HepG2 (cell line): Measurements from ENCODE around the gene TPM2. TPM values are rescaled to one million over a fixed set of nuclear protein-coding genes. Genes with fewer than 3 reads are reported as not detected.
A peak's percentile ranks its signal among the peaks of the same experiment; 100 is the strongest.

Experiments
- GPN1 ChIP-seq: sonication (generic); formaldehyde crosslinking; IDR thresholded peaks from 2 replicates; pipeline ENCODE4 v1.5.1; 2020; ENCODE audit warnings: missing genetic modification reagents, borderline replicate concordance
- HDAC1 ChIP-seq: sonication (generic); formaldehyde crosslinking; IDR thresholded peaks from 2 replicates; pipeline ENCODE4 v1.5.1; 2020; ENCODE audit warnings: mild to moderate bottlenecking, missing genetic modification reagents
- KAT7 ChIP-seq: IDR thresholded peaks from 2 replicates; pipeline ENCODE4 v1.6.1; 2018; ENCODE audit warnings: borderline replicate concordance, missing compliant biosample characterization
- KDM4B ChIP-seq: sonication (generic); formaldehyde crosslinking; IDR thresholded peaks from 2 replicates; pipeline ENCODE4 v1.4.0; 2020; ENCODE audit warnings: missing genetic modification reagents
- NFE2L2 ChIP-seq: fragments of 150-350 bp; IDR thresholded peaks from 2 replicates; pipeline ENCODE4 v1.6.1; 2014; ENCODE audit warnings: low read length
- NONO ChIP-seq, 2 experiments: fragments of 450-650 bp in 1 of 2; sonication (generic) in 1 of 2; formaldehyde crosslinking in 1 of 2; IDR thresholded peaks in 1 of 2; conservative IDR thresholded peaks in 1 of 2; 2 replicates each; pipeline versions ENCODE4 v1.6.1 to v1.8.0; 2017 to 2022; ENCODE audit warnings: mild to moderate bottlenecking in 1 of 2, missing genetic modification reagents in 1 of 2, moderate library complexity in 1 of 2
- SMARCC2 ChIP-seq: fragments of 450-650 bp; IDR thresholded peaks from 2 replicates; pipeline ENCODE4 v1.6.1; 2017; ENCODE audit warnings: antibody characterized with exemption, mild to moderate bottlenecking
- SNAI1 ChIP-seq: sonication (generic); formaldehyde crosslinking; IDR thresholded peaks from 2 replicates; pipeline ENCODE4 v1.5.0; 2020; ENCODE audit warnings: mild to moderate bottlenecking, missing genetic modification reagents, borderline replicate concordance
- SOX13 ChIP-seq, 3 experiments: fragments of 450-650 bp in 1 of 3; sonication (generic) in 1 of 3; formaldehyde crosslinking in 1 of 3; IDR thresholded peaks in 2 of 3; conservative IDR thresholded peaks in 1 of 3; 2 replicates each; pipeline versions ENCODE4 v1.5.0 to v1.6.1; 2016 to 2020; ENCODE audit warnings: antibody characterized with exemption in 1 of 3, mild to moderate bottlenecking in 1 of 3, missing compliant biosample characterization in 1 of 3, missing genetic modification reagents in 1 of 3, moderate library complexity in 1 of 3
- SOX5 ChIP-seq: IDR thresholded peaks from 2 replicates; pipeline ENCODE4 v1.6.1; 2016; ENCODE audit warnings: borderline replicate concordance
- TRIM24 ChIP-seq: sonication (generic); formaldehyde crosslinking; IDR thresholded peaks from 2 replicates; pipeline ENCODE4 v1.8.0; 2022; ENCODE audit warnings: mild to moderate bottlenecking, missing genetic modification reagents
- ZC3H4 ChIP-seq: sonication (generic); formaldehyde crosslinking; IDR thresholded peaks from 2 replicates; pipeline ENCODE4 v1.4.0; 2020; ENCODE audit warnings: missing genetic modification reagents, borderline replicate concordance
- ZFP36 ChIP-seq: fragments of 150-350 bp; IDR thresholded peaks from 2 replicates; pipeline ENCODE4 v1.6.1; 2018; ENCODE audit warnings: borderline replicate concordance, low read length, low read depth; ENCODE audit not compliant: partially characterized antibody
- ZNF20 ChIP-seq: sonication (generic); formaldehyde crosslinking; IDR thresholded peaks from 2 replicates; pipeline ENCODE4 v1.4.0; 2020; ENCODE audit warnings: mild to moderate bottlenecking, moderate library complexity, missing genetic modification reagents
- ZNF44 ChIP-seq: sonication (generic); formaldehyde crosslinking; IDR thresholded peaks from 2 replicates; pipeline ENCODE4 v1.5.1; 2020; ENCODE audit warnings: mild to moderate bottlenecking, missing genetic modification reagents
- ZSCAN20 ChIP-seq: sonication (generic); formaldehyde crosslinking; IDR thresholded peaks from 2 replicates; pipeline ENCODE4 v1.4.0; 2020; ENCODE audit warnings: missing genetic modification reagents, mild to moderate bottlenecking, borderline replicate concordance
- ZZZ3 ChIP-seq: sonication (generic); formaldehyde crosslinking; IDR thresholded peaks from 2 replicates; pipeline ENCODE4 v1.4.0; 2020; ENCODE audit warnings: missing genetic modification reagents, mild to moderate bottlenecking, borderline replicate concordance
- polyA plus RNA-seq, 8 experiments: library from polyadenylated mRNA; depleted of rRNA in 3 of 8; stranded (reverse) in 7 of 8; unstranded in 1 of 8; fragments of >200 nt; fragmentation: Illumina TruSeq in 4 of 8; extraction: Trizol in 4 of 8; gene quantifications; 2 replicates each; pipeline versions ENCODE4 v1.2.1 to v1.2.3, GENCODE V29; 2011 to 2016; ENCODE audit warnings: low read depth in 4 of 8, missing spikeins in 1 of 8, mixed read lengths in 1 of 8; ENCODE audit not compliant: insufficient read depth in 1 of 8
- total RNA-seq, 5 experiments: library from RNA; depleted of rRNA; stranded (reverse); fragments of >200 nt; fragmentation: Illumina TruSeq; extraction: Trizol; gene quantifications; 2 replicates each; pipeline ENCODE4 v1.2.3, GENCODE V29; 2016; ENCODE audit warnings: low read depth in 1 of 5
- TF ChIP-seq, protein P1 (sequence below): sonication (generic); formaldehyde crosslinking; IDR thresholded peaks from 2 replicates; pipeline ENCODE4 v1.8.1; 2023; ENCODE audit warnings: mild to moderate bottlenecking, missing genetic modification reagents, borderline replicate concordance
- TF ChIP-seq, protein P2 (sequence below): sonication (generic); formaldehyde crosslinking; IDR thresholded peaks from 2 replicates; pipeline ENCODE4 v1.4.0; 2020; ENCODE audit warnings: missing genetic modification reagents, mild to moderate bottlenecking, borderline replicate concordance
- TF ChIP-seq, protein P3 (sequence below): sonication (generic); formaldehyde crosslinking; IDR thresholded peaks from 2 replicates; pipeline ENCODE4 v1.4.0; 2020; ENCODE audit warnings: mild to moderate bottlenecking, missing genetic modification reagents

The TPM2 gene
- total and polyA plus RNA-seq, 2 of the 13 experiments (the other 11 are each of a cell fraction or from before 2014, with no cell fraction given), result 3.1 to 10.7 TPM

GRCh38 chr9:35657546-35658136 is 32.1 kb downstream of the TPM2 start, which contains the start of gene RMRP (continued):
- TF ChIP-seq, protein P1, sequence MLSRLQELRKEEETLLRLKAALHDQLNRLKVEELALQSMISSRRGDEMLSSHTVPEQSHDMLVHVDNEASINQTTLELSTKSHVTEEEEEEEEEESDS (CRISPR knock-in tag), result peak; percentile 100
- TF ChIP-seq SMARCC2 (no peak), SNAI1 (CRISPR knock-in tag) (no peak), KAT7 (CRISPR knock-in tag) (peak; percentile 78; the same call in 1 of the 2 replicates), KDM4B (CRISPR knock-in tag) (peak; percentile 92), ZZZ3 (CRISPR knock-in tag) (peak; percentile 90; the same call in 1 of the 2 replicates), HDAC1 (CRISPR knock-in tag) (peak; percentile 96), SOX13 (IDR thresholded peaks at IDR 0.05) (peak; percentile 51), SOX13 (CRISPR knock-in tag; conservative IDR thresholded peaks at IDR 0.05 in 1 of 2, IDR thresholded peaks at IDR 0.05 in 1 of 2) (peak in 1 of 2 experiments; percentile 82; a peak in 2 of 4 replicates), ZC3H4 (CRISPR knock-in tag) (no peak), ZNF20 (no peak), TRIM24 (CRISPR knock-in tag) (0 out of 2 replicates have a peak, but pooled peaks have one; percentile 48), NFE2L2 (no peak), ZFP36 (no peak), GPN1 (no peak; the same call in 1 of the 2 replicates), ZNF44 (CRISPR knock-in tag) (peak; percentile 24; the same call in 1 of the 2 replicates), NONO (IDR thresholded peaks at IDR 0.05) (no peak), NONO (CRISPR knock-in tag; conservative IDR thresholded peaks at IDR 0.05) (peak; percentile 97), ZSCAN20 (CRISPR knock-in tag) (peak; percentile 93), SOX5 (CRISPR knock-in tag) (peak; percentile 81)
- TF ChIP-seq, protein P2, sequence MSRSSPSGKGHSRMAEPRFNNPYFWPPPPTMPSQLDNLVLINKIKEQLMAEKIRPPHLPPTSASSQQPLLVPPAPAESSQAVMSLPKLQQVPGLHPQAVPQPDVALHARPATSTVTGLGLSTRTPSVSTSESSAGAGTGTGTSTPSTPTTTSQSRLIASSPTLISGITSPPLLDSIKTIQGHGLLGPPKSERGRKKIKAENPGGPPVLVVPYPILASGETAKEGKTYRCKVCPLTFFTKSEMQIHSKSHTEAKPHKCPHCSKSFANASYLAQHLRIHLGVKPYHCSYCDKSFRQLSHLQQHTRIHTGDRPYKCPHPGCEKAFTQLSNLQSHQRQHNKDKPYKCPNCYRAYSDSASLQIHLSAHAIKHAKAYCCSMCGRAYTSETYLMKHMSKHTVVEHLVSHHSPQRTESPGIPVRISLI (CRISPR knock-in tag), result peak; percentile 61; the same call in 1 of the 2 replicates
- TF ChIP-seq, protein P3, sequence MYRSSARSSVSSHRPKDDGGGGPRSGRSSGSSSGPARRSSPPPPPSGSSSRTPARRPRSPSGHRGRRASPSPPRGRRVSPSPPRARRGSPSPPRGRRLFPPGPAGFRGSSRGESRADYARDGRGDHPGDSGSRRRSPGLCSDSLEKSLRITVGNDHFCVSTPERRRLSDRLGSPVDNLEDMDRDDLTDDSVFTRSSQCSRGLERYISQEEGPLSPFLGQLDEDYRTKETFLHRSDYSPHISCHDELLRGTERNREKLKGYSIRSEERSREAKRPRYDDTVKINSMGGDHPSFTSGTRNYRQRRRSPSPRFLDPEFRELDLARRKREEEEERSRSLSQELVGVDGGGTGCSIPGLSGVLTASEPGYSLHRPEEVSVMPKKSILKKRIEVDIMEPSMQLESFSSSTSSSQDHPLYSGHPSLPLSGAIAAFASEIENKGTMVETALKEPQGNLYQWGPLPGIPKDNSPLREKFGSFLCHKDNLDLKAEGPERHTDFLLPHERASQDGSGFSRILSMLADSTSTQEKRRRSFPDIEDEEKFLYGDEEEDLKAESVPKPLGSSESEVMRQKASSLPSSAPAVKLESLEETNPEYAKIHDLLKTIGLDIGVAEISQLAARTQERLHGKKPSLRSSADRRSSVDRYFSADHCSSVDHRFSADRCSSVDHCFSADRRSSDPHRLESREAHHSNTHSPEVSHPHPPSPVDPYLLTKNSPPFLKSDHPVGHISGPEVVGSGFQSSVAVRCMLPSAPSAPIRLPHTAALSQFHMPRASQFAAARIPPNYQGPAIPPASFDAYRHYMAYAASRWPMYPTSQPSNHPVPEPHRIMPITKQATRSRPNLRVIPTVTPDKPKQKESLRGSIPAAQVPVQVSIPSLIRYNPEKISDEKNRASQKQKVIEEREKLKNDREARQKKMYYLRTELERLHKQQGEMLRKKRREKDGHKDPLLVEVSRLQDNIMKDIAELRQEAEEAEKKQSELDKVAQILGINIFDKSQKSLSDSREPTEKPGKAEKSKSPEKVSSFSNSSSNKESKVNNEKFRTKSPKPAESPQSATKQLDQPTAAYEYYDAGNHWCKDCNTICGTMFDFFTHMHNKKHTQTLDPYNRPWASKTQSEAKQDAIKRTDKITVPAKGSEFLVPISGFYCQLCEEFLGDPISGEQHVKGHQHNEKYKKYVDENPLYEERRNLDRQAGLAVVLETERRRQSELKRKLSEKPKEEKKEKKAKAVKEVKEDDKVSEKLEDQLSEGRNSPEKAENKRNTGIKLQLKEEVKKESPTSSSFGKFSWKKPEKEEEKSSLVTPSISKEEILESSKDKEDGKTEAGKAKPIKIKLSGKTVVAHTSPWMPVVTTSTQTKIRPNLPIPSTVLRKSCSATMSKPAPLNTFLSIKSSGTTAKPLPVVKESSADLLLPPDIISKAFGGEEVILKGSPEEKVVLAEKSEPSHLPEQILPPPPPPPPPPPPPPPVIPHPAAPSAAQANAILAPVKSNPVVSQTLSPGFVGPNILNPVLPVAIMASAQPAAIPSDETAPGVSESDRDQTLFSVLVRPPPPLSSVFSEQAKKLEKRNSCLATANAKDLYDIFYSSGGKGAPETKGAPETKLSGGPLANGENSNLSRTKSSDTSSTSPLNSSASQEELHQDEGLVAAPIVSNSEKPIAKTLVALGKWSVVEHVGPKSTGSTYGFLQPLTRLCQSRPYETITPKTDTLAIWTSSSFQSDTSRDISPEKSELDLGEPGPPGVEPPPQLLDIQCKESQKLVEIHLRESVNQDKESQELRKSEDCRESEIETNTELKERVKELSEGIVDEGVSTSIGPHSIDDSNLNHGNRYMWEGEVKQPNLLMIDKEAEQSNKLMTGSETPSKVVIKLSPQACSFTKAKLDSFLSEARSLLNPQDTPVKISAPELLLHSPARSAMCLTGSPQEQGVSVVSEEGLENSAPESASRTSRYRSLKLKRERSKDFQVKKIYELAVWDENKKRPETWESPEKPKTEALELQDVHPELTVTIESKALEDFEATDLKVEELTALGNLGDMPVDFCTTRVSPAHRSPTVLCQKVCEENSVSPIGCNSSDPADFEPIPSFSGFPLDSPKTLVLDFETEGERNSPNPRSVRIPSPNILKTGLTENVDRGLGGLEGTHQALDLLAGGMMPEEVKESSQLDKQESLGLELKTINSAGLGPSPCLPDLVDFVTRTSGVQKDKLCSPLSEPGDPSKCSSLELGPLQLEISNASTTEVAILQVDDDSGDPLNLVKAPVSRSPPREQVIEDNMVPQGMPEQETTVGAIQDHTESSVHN (CRISPR knock-in tag), result no peak; the same call in 1 of the 2 replicates
